ENCODE data around the gene WDR81. TPM values are rescaled to one million over a fixed set of nuclear protein-coding genes. Genes with fewer than 3 reads are reported as not detected.
A peak's percentile ranks its signal among the peaks of the same experiment; 100 is the strongest.
"Not testable (repeated sequence)": the region's sequence is repeated elsewhere in the genome, so short reads cannot be mapped to it uniquely, and the experiment has no call there.

WDR81 gene
- total and polyA plus RNA-seq, 8 donors = 9.3 to 56.5 (median 13.6) TPM

- TF ChIP-seq, protein P1, sequence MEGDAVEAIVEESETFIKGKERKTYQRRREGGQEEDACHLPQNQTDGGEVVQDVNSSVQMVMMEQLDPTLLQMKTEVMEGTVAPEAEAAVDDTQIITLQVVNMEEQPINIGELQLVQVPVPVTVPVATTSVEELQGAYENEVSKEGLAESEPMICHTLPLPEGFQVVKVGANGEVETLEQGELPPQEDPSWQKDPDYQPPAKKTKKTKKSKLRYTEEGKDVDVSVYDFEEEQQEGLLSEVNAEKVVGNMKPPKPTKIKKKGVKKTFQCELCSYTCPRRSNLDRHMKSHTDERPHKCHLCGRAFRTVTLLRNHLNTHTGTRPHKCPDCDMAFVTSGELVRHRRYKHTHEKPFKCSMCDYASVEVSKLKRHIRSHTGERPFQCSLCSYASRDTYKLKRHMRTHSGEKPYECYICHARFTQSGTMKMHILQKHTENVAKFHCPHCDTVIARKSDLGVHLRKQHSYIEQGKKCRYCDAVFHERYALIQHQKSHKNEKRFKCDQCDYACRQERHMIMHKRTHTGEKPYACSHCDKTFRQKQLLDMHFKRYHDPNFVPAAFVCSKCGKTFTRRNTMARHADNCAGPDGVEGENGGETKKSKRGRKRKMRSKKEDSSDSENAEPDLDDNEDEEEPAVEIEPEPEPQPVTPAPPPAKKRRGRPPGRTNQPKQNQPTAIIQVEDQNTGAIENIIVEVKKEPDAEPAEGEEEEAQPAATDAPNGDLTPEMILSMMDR (IDR thresholded peaks at IDR 0.05) = no peak
- TF ChIP-seq EP300 (IDR thresholded peaks at IDR 0.05) (no peak), POLR2A (IDR thresholded peaks at IDR 0.05) (no peak), POLR2AphosphoS5 (IDR thresholded peaks at IDR 0.05) (no peak)
- Histone ChIP-seq H3K4me1 (peaks cover 19 to 47% (median 32%) of the 10 kb centered on the region in 4 donors), H3K36me3 (peaks cover 0 to 4% (median 0%) of the 10 kb centered on the region in 4 donors), H3K9me3 (no peaks in the 10 kb centered on the region), H3K4me3 (no peak overlapping the region), H3K27ac (peak overlapping the region in 2 of 5 donors; percentile 82 to 88), H3K27me3 (no peaks in the 10 kb centered on the region)
- 87 to 97% (median 93%) methylated on average over 3 of the region's 3 CpGs for WGBS, 5 donors
- no peak for DNase-seq
- intact Hi-C loops (cut with DNase I; ENCODE audit: low total_unique reads) = no loop called here
Observed at GRCh38 chr17:1765576-1765975, 41.1 kb downstream of the WDR81 start.

DNA sequence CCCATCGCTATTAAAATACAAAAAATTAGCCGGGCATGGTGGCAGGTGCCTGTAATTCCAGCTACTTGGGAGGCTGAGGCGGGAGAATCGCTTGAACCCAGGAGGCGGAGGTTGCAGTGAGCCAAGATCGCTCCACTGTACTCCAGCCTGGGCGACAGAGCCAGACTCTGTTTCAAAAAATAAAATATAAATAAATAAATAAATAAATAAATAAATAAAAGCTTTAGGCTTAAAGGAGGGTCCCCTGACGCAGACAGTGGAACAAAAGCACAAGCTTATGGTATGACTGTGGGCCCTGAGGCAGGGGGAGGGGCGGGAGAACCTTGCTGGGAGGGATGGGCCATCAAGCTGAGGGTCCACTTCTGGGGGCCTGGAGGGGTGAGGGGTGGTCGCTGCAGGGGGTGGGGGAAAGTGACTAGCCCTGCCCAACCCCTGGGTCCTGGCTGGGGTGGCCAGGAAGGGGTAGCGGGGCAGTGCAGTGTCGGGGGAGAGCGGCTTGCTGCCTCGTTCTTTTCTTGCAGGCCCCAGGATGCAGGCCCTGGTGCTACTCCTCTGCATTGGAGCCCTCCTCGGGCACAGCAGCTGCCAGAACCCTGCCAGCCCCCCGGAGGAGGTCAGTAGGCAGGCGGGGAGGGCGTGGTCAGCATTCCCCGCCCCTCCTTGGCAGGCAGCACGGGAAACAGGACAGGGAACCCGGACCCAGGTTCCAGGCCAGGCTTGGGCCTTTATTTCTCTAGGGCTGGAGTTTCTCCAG lies 42.1 kb downstream of the WDR81 start:
- peaks cover 0 to 4% (median 3%) of the 10 kb centered on the region in 4 donors for H3K36me3 ChIP-seq
- H3K4me1 ChIP-seq = peaks cover 19 to 54% (median 32%) of the 10 kb centered on the region in 4 donors
- no peak overlapping the region for H3K4me3 ChIP-seq
- DNase-seq = peak in 1 of 2 donors; percentile 57
- intact Hi-C loops (cut with DNase I; ENCODE audit: low total_unique reads) = no loop called here
- peak overlapping the region in 4 of 5 donors; percentile 2 to 82 (median 22) for H3K27ac ChIP-seq
- 63 to 85% (median 67%) methylated on average over 13 to 21 of the region's 21 CpGs for WGBS, 5 donors
- no peaks in the 10 kb centered on the region for H3K9me3 ChIP-seq
- TF ChIP-seq EP300 (IDR thresholded peaks at IDR 0.05) = no peak
- no peak for TF ChIP-seq POLR2AphosphoS5 (IDR thresholded peaks at IDR 0.05)
- TF ChIP-seq, protein P1 (IDR thresholded peaks at IDR 0.05) = no peak
- no peak for TF ChIP-seq POLR2A (IDR thresholded peaks at IDR 0.05)
- no peaks in the 10 kb centered on the region for H3K27me3 ChIP-seq

- H3K27ac ChIP-seq = peak overlapping the region in 3 of 5 donors; percentile 14 to 46 (median 29)
- no peaks in the 10 kb centered on the region for H3K9me3 ChIP-seq
- WGBS, 5 donors = 87 to 92% (median 90%) methylated on average over 12 of the region's 12 CpGs
- H3K4me1 ChIP-seq = peaks cover 19 to 54% (median 32%) of the 10 kb centered on the region in 4 donors
- H3K27me3 ChIP-seq = no peaks in the 10 kb centered on the region
- TF ChIP-seq POLR2AphosphoS5 (IDR thresholded peaks at IDR 0.05) (no peak), EP300 (IDR thresholded peaks at IDR 0.05) (no peak), POLR2A (IDR thresholded peaks at IDR 0.05) (no peak)
- TF ChIP-seq, protein P1 (IDR thresholded peaks at IDR 0.05) = no peak
- no peak overlapping the region for H3K4me3 ChIP-seq
- peaks cover 0 to 6% (median 4%) of the 10 kb centered on the region in 4 donors for H3K36me3 ChIP-seq
- no peak for DNase-seq
- intact Hi-C loops (cut with DNase I; ENCODE audit: low total_unique reads) = no loop called here
Observed at GRCh38 chr17:1767358-1767757, 42.9 kb downstream of the WDR81 start.

- no peak for TF ChIP-seq POLR2A (IDR thresholded peaks at IDR 0.05)
- no peak for TF ChIP-seq POLR2AphosphoS5 (IDR thresholded peaks at IDR 0.05)
- TF ChIP-seq, protein P1 (IDR thresholded peaks at IDR 0.05) = no peak
- no peak for TF ChIP-seq EP300 (IDR thresholded peaks at IDR 0.05)
- Histone ChIP-seq H3K27ac (peak overlapping the region in 3 of 5 donors; percentile 3 to 40 (median 38)), H3K4me1 (peaks cover 0 to 55% (median 27%) of the 10 kb centered on the region in 4 donors), H3K9me3 (no peaks in the 10 kb centered on the region), H3K27me3 (no peaks in the 10 kb centered on the region), H3K36me3 (peaks cover 0 to 7% (median 6%) of the 10 kb centered on the region in 4 donors), H3K4me3 (no peak overlapping the region)
- 25 to 52% (median 35%) methylated on average over 6 to 21 of the region's 21 CpGs for WGBS, 5 donors
- DNase-seq = peak in 1 of 2 donors; percentile 86
- intact Hi-C loops (cut with DNase I; ENCODE audit: low total_unique reads) = loop anchor here (10.0 kb wide), 1 partner anchor 45 kb away; the partner anchor contains the start of gene WDR81
Observed at GRCh38 chr17:1769822-1770477, 45.4 kb downstream of the WDR81 start.

DNA sequence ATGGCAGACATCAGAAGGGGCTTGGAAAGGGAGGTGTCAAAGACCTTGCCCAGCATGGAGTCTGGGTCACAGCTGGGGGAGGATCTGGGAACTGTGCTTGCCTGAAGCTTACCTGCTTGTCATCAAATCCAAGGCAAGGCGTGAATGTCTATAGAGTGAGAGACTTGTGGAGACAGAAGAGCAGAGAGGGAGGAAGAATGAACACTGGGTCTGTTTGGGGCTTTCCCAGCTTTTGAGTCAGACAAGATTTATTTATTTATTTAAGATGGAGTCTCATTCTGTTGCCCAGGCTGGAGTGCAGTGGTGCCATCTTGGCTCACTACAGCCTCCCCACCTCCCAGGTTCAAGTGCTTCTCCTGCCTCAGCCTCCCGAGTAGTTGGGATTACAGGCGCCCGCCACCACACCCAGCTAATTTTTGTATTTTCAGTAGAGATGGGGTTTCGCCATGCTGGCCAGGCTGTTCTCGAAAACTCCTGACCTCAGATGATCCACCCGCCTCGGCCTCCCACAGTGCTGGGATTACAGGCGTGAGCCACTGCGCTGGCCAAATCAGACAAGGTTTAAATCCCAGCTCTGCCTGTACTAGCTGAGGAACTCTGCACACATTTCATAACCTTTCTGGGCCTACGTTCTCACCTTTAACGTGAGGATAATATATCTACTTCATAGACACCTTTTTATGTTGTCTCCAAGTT lies 48.6 kb downstream of the WDR81 start:
- peak in 1 of 2 donors; percentile 13 for DNase-seq
- not testable (repeated sequence) for H3K27me3 ChIP-seq, H3K4me3 ChIP-seq, H3K9me3 ChIP-seq
- Histone ChIP-seq H3K4me1 (peaks cover 0 to 47% (median 24%) of the 10 kb centered on the region in 4 donors), H3K36me3 (peaks cover 9 to 39% (median 35%) of the 10 kb centered on the region in 4 donors), H3K27ac (peak overlapping the region; percentile 51 to 81 (median 70))
- 59 to 78% (median 68%) methylated on average over 12 of the region's 12 CpGs for WGBS, 5 donors
- intact Hi-C loops (cut with DNase I; ENCODE audit: low total_unique reads) = loop anchor here (10.0 kb wide), 1 partner anchor 48 kb away; the partner anchor contains the start of gene WDR81

Measured in stomach (tissue), 9 donors.